Cardiac muscle cell (in vitro differentiated cells and primary cell): ENCODE data around the gene LPAR1. TPM values are rescaled to one million over a fixed set of nuclear protein-coding genes. Genes with fewer than 3 reads are reported as not detected.

Experiments
- DNase-seq, 2 donors: peaks; one replicate each; pipeline versions ENCODE4 v3.0.0 to v3.0.0-alpha.2; 2010 to 2017; ENCODE audit warnings: low read depth in 1 of 2, low spot score in 1 of 2
- H3K27ac ChIP-seq: fragments of 200-600 bp; sonication (generic); 2 replicates; pipeline ENCODE4 v1.5.1; 2016
- H3K27me3 ChIP-seq: fragments of 200-600 bp; sonication (generic); 2 replicates; pipeline ENCODE4 v1.6.0; 2016; ENCODE audit warnings: control low read depth
- H3K36me3 ChIP-seq: fragments of 200-600 bp; sonication (generic); 2 replicates; pipeline ENCODE4 v1.5.1; 2016; ENCODE audit warnings: control low read depth
- H3K4me1 ChIP-seq: fragments of 200-600 bp; sonication (generic); 2 replicates; pipeline ENCODE4 v1.8.1; 2017; ENCODE audit warnings: low read depth, mild to moderate bottlenecking, mixed run types
- H3K4me3 ChIP-seq: fragments of 200-600 bp; sonication (generic); 2 replicates; pipeline ENCODE4 v1.5.1; 2016; ENCODE audit warnings: mild to moderate bottlenecking
- H3K9me3 ChIP-seq: fragments of 200-600 bp; sonication (generic); 2 replicates; pipeline ENCODE4 v1.5.1; 2017; ENCODE audit warnings: low read depth, mild to moderate bottlenecking, control low read depth
- polyA plus RNA-seq: library from polyadenylated mRNA; unstranded; fragments of >200 nt; fragmentation: Nextera tagmentation; extraction: Ambion mirVana; gene quantifications from 2 replicates; pipeline ENCODE4 v1.2.1, GENCODE V29; 2016
- total RNA-seq: library from RNA; depleted of rRNA; stranded (reverse); fragments of >200 nt; gene quantifications from 2 replicates; pipeline ENCODE4 v1.2.3, GENCODE V29; 2016
- TF ChIP-seq, protein P1 (sequence below): IDR thresholded peaks from 2 replicates; pipeline ENCODE4 v1.5.1; 2012; ENCODE audit warnings: low read depth, mild to moderate bottlenecking, low read length

The LPAR1 gene
- total and polyA plus RNA-seq, 2 experiments from 2014 or later = 0.77 to 1.9 TPM

DNA sequence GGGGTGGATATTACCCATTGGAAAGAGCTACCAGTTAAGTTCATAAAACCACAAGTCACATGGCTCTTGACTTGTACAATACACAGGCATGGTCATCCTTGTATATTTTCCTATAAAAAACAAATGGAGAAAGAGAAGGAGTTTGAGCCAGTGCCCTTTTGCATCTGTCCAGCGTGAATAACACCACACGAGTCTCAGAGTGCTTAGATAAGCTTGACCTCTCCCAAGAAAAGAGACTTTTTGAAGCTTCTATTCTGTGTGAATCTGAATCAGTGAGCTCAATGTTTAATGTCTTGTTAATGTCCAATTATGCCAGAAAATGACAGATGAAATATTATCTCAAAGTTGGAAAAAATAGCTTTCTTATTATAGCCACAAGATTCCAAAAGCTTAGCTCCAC, 30.9 kb upstream of the LPAR1 start:
- peak in 1 of 2 donors; percentile 13 for DNase-seq
- no peak overlapping the region for H3K27ac ChIP-seq
- no peaks in the 10 kb centered on the region for H3K27me3 ChIP-seq
- no peaks in the 10 kb centered on the region for H3K4me1 ChIP-seq
- H3K4me3 ChIP-seq = no peak overlapping the region
- no peaks in the 10 kb centered on the region for H3K36me3 ChIP-seq
- H3K9me3 ChIP-seq = no peaks in the 10 kb centered on the region
- TF ChIP-seq, protein P1, sequence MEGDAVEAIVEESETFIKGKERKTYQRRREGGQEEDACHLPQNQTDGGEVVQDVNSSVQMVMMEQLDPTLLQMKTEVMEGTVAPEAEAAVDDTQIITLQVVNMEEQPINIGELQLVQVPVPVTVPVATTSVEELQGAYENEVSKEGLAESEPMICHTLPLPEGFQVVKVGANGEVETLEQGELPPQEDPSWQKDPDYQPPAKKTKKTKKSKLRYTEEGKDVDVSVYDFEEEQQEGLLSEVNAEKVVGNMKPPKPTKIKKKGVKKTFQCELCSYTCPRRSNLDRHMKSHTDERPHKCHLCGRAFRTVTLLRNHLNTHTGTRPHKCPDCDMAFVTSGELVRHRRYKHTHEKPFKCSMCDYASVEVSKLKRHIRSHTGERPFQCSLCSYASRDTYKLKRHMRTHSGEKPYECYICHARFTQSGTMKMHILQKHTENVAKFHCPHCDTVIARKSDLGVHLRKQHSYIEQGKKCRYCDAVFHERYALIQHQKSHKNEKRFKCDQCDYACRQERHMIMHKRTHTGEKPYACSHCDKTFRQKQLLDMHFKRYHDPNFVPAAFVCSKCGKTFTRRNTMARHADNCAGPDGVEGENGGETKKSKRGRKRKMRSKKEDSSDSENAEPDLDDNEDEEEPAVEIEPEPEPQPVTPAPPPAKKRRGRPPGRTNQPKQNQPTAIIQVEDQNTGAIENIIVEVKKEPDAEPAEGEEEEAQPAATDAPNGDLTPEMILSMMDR = no peak

- no peak overlapping the region for H3K27ac ChIP-seq
These were observed 30.5 kb upstream of the LPAR1 start for GRCh38 chr9:111068771-111069170.

DNA sequence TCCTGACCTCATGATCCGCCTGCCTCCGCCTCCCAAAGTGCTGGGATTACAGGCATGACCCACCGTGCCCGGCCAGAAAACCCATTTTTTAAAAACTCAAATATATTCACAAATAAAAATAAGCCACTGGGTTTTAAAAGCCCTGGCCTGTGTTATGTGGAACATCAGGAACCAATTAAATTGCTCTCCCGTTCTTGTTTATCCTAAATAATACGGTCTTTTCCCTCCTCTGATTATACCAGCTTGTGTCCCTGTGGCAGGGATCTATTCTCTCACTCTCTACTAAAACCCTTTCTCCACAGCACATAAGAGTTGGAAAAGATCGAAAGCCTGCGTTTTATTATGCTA, 30.1 kb upstream of the LPAR1 start:
- no peak for DNase-seq
- TF ChIP-seq, protein P1 = no peak
- H3K27me3 ChIP-seq = no peaks in the 10 kb centered on the region
- no peak overlapping the region for H3K4me3 ChIP-seq
- H3K36me3 ChIP-seq = no peaks in the 10 kb centered on the region
- no peak overlapping the region for H3K27ac ChIP-seq
- H3K4me1 ChIP-seq = no peaks in the 10 kb centered on the region
- no peaks in the 10 kb centered on the region for H3K9me3 ChIP-seq

More at GRCh38 chr9:111068771-111069170, 30.5 kb upstream of the LPAR1 start:
- no peak for DNase-seq
- Histone ChIP-seq H3K36me3 (no peaks in the 10 kb centered on the region), H3K4me1 (no peaks in the 10 kb centered on the region), H3K4me3 (no peak overlapping the region), H3K9me3 (no peaks in the 10 kb centered on the region), H3K27me3 (no peaks in the 10 kb centered on the region)
- TF ChIP-seq, protein P1 = no peak

GRCh38 chr9:111066468-111066867, 28.2 kb upstream of the LPAR1 start:
- TF ChIP-seq, protein P1 = no peak
- H3K4me3 ChIP-seq = no peak overlapping the region
- no peak overlapping the region for H3K27ac ChIP-seq
- H3K27me3 ChIP-seq = no peaks in the 10 kb centered on the region
- no peaks in the 10 kb centered on the region for H3K9me3 ChIP-seq
- no peaks in the 10 kb centered on the region for H3K4me1 ChIP-seq
- H3K36me3 ChIP-seq = no peaks in the 10 kb centered on the region
- peak in 1 of 2 donors; percentile 61 for DNase-seq

GRCh38 chr9:111065414-111065813, 27.1 kb upstream of the LPAR1 start:
- Histone ChIP-seq H3K27me3 (no peaks in the 10 kb centered on the region), H3K27ac (no peak overlapping the region), H3K36me3 (no peaks in the 10 kb centered on the region), H3K4me3 (no peak overlapping the region), H3K4me1 (no peaks in the 10 kb centered on the region), H3K9me3 (no peaks in the 10 kb centered on the region)
- TF ChIP-seq, protein P1 = no peak
- DNase-seq = no peak

GRCh38 chr9:111064160-111064837, 26.0 kb upstream of the LPAR1 start:
- no peaks in the 10 kb centered on the region for H3K36me3 ChIP-seq
- H3K27ac ChIP-seq = no peak overlapping the region
- no peak for DNase-seq
- TF ChIP-seq, protein P1 = no peak
- no peaks in the 10 kb centered on the region for H3K27me3 ChIP-seq
- no peaks in the 10 kb centered on the region for H3K4me1 ChIP-seq
- no peaks in the 10 kb centered on the region for H3K9me3 ChIP-seq
- no peak overlapping the region for H3K4me3 ChIP-seq
